Colon (tissue), 2 donors: ENCODE results near the gene ACTRT2.

Source experiments
- FAIRE-seq: peaks from 2 replicates; lab custom pipeline; 2012; peaks lifted over from hg19 to GRCh38; lab: Jason Lieb, UNC
- donor health status: control.
- donor health status: control.

Gene ACTRT2

GRCh38 chr1:3069491-3070308 is 48.4 kb downstream of the ACTRT2 start:
- FAIRE-seq, result no peak

GRCh38 chr1:3070309-3070643 is 49.0 kb downstream of the ACTRT2 start:
- no peak for FAIRE-seq

GRCh38 chr1:3070644-3071564 is 49.6 kb downstream of the ACTRT2 start:
- FAIRE-seq, result no peak

- FAIRE-seq, result no peak
These were observed 50.5 kb downstream of the ACTRT2 start for GRCh38 chr1:3071565-3072390.
